Astrocyte of the spinal cord (primary cell): ENCODE results near the gene FOXN3.

Experiments
- DNase-seq: peaks from one replicate; pipeline ENCODE4 v3.0.0; 2011; ENCODE audit warnings: low read depth, low spot score
- H3K4me3 ChIP-seq: 2 replicates; pipeline ENCODE4 v1.5.1; 2011; ENCODE audit warnings: low read depth, mild to moderate bottlenecking, low read length, moderate library complexity
- CTCF ChIP-seq: IDR thresholded peaks from 2 replicates; pipeline ENCODE4 v1.5.1; 2012; ENCODE audit warnings: low read depth, mild to moderate bottlenecking, low read length, inconsistent platforms
- in situ Hi-C: cut with HindIII; loops from 2 replicates; pipeline ENCODE4 v1.10.0; 2017; ENCODE audit warnings: low sequenced_read_pairs

The FOXN3 gene

GRCh38 chr14:89455412-89455811 lies 38.4 kb upstream of the FOXN3 start:
- no peak for TF ChIP-seq CTCF
- DNase-seq: no peak
- in situ Hi-C loops: no loop called here
- H3K4me3 ChIP-seq: no peak overlapping the region

DNA sequence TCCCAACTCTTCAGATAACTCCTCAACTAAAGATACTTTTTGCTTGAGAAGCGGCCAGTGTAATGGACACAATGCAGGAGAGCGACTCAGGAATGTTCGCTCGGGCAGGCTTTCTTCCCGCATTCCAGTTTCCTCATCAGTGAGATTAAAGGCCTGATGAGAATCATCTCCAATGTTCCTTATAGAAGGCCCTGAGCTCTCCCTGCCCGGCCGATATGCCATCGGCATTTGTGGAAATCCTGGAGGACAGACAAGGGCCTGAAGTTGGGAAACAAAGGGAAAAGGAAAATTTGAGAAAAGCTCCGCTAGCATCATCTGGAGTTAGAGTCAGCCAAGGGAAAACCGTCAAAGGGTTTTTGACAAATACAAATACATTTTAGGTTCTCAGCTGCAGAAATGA lies 38.0 kb upstream of the FOXN3 start:
- H3K4me3 ChIP-seq: no peak overlapping the region
- DNase-seq: no peak
- in situ Hi-C loops: no loop called here
- TF ChIP-seq CTCF: no peak

DNA sequence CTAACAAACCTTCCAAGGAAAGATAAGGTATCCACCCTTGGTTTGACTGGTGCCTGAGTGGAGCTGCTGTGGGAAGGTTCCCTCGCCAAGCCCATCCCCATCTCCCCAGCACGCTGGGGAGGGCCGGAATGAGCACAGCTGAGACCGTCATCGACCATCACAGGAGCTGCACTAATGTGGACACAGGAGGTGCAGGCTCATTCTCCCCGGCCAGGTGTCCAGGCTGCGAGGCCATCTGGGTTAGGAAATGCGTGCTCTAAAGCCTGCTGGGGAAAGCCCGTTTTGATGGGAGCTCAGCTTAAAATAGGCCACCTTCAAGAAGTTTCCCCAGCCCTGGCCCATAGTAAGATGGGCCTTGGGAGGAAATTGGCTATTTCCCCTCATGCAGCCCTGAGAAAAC lies 35.2 kb upstream of the FOXN3 start:
- H3K4me3 ChIP-seq: no peak overlapping the region
- no peak for DNase-seq
- in situ Hi-C loops: no loop called here
- no peak for TF ChIP-seq CTCF

- no peak for DNase-seq
- TF ChIP-seq CTCF: no peak
- H3K4me3 ChIP-seq: no peak overlapping the region
- in situ Hi-C loops: no loop called here
These were observed 34.2 kb upstream of the FOXN3 start for GRCh38 chr14:89451229-89451628.

DNA sequence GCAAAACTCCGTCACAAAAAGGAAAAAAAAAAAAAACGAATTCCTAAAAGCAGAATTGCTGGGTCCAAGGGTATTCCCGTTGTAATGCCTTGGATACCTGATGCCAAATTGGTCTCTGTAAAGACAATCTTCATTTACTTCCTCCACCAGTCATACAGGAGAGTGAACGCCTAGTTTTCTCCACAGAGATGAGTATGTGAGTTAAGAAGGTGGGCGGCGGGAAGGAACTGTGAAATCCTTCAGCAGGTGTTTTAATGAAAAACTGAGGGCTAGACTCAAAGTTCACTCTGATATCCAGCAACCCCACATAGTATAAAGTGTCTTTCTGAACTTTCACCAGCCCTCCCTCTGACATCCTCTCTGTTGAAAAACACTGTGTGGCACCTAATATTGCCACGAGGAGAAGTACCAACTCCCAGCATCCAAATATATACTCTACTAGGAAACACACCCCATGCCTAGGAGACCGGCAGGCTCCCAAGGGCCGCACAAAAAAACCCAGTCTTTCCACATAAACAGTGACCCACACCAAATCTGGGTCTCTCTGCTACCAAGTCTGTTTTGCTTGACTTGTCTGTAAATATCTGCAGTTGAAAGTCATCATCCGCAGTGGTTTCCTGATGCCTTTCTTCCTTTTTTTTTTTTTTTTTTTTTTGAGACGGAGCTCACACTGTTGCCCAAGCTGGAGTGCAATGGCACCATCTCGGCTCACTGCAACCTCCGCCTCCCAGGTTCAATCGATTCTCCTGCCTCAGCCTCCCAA lies 30.3 kb upstream of the FOXN3 start:
- in situ Hi-C loops: no loop called here
- TF ChIP-seq CTCF: no peak
- H3K4me3 ChIP-seq: no peak overlapping the region
- no peak for DNase-seq

DNA sequence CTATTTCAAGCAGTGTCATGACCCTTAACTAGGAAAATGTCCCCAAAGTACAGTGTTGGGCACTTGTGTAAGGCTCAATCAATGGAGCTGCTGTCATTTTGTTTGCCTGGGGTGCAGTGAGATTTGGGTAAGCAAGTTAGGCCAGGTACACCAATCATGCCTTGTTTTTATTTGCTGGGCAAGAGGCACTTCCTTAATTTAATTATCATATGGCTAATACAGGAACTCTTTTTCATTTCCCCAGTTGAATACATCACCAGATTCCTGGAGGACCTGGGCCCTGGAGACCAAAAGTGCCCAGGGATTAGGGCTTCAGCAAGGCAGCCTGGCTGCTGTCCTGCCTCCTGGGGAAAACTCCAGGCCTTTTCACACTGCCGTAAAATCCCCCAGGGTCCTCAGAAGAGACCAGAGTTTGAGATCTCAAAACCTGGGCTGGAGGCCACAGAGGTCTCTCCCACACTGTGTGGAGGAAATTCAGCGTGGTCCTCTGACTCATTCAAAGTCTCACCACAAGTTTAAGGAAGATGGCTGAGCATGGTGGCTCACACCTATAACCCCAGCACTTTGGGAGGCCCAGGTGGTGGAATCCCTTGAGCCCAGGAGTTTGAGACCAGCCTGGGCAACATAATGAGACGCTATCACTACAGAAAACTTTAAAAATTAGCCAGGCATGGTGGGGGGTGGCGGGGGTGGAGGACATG lies 28.4 kb upstream of the FOXN3 start:
- no peak for DNase-seq
- no peak overlapping the region for H3K4me3 ChIP-seq
- TF ChIP-seq CTCF: no peak
- in situ Hi-C loops: no loop called here
